ENCODE data around the gene TEPSIN. TPM values are rescaled to one million over a fixed set of nuclear protein-coding genes. Genes with fewer than 3 reads are reported as not detected.

Gene TEPSIN
- total RNA-seq, 1 experiment from 2014 or later = 38.8 TPM

DNA sequence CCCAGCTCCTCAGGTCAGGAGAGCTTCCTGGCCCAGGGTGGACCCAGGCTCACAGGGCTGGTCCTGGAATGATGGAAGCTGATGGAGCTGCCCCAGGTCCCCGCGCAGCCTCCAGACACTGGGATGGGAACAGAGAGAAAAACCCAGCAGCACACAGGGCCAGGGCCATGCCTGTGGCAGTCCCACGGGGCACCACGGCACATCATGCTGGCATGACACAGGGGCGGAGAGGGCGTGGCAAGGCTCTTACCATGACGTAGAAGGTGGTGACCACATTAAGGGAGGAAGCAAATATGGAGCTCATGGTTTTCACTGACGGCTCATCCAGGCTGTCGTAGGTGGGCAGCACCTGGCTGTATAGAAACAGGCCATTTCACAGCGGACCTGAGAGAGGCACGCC, 37.9 kb upstream of the TEPSIN start:
- Histone ChIP-seq H3K79me2 (ENCODE audit: insufficient read depth, low read length) (no peaks in the 10 kb centered on the region), H2BK20ac (ENCODE audit: low read depth, low read length, poor library complexity, severe bottlenecking) (no peak overlapping the region), H3K79me1 (ENCODE audit: insufficient read depth, low read depth, low read length, poor library complexity, severe bottlenecking) (no peaks in the 10 kb centered on the region), H2BK5ac (ENCODE audit: insufficient read length, low read length) (no peak overlapping the region), H4K5ac (ENCODE audit: insufficient read length, low read depth, low read length) (no peak overlapping the region), H3K4me1 (ENCODE audit: insufficient read depth, low read length) (no peaks in the 10 kb centered on the region), H3K9me3 (ENCODE audit: control insufficient read depth, low read depth, low read length) (no peaks in the 10 kb centered on the region), H3K56ac (ENCODE audit: insufficient read length, low read depth, low read length) (no peak overlapping the region), H3K14ac (ENCODE audit: insufficient read depth, low read length) (no peak overlapping the region), H3K18ac (ENCODE audit: insufficient read length, low read depth, low read length) (no peak overlapping the region), H3K27me3 (ENCODE audit: insufficient read depth, low read length) (no peaks in the 10 kb centered on the region), H3K27ac (ENCODE audit: insufficient read length, low read depth, low read length) (no peak overlapping the region), H3K4me2 (ENCODE audit: insufficient read depth, insufficient read length, low read length) (no peak overlapping the region), H3K23ac (ENCODE audit: insufficient read length, low read depth, low read length) (no peak overlapping the region), H3T11ph (ENCODE audit: low read length) (no peak overlapping the region), H2BK120ac (ENCODE audit: low read depth, low read length, poor library complexity, severe bottlenecking) (no peak overlapping the region), H2BK15ac (ENCODE audit: low read depth, low read length) (no peak overlapping the region), H3K23me2 (ENCODE audit: insufficient read length, low read depth, low read length, poor library complexity, severe bottlenecking) (peaks cover 2% of the 10 kb centered on the region), H3K4ac (ENCODE audit: low read depth, low read length) (no peak overlapping the region), H2AK5ac (ENCODE audit: insufficient read length, low read length) (no peak overlapping the region), H4K20me1 (ENCODE audit: control insufficient read depth, insufficient read depth, insufficient read length) (no peaks in the 10 kb centered on the region), H2AFZ (ENCODE audit: low read length) (no peak overlapping the region), H3K9ac (ENCODE audit: extremely low read depth, insufficient read length, low read length) (no peak overlapping the region), H4K8ac (replicated peaks; ENCODE audit: insufficient read length, low read depth, low read length) (no peak overlapping the region), H2BK12ac (ENCODE audit: insufficient read length, low read depth, low read length) (no peak overlapping the region), H4K91ac (ENCODE audit: insufficient read length, low read depth, low read length) (no peak overlapping the region)
- DNase-seq = no peak
- no peak for TF ChIP-seq CTCF (conservative IDR thresholded peaks at IDR 0.05)
- Mint-ChIP-seq H3K36me3 (ENCODE audit: insufficient read depth in 1 of 3, low read depth in 3 of 3) (peaks cover 16 to 50% (median 47%) of the 10 kb centered on the region in 3 experiments), H3K27ac (no peak overlapping the region), H3K27me3 (ENCODE audit: low read depth) (no peaks in the 10 kb centered on the region), H3K4me1 (no peaks in the 10 kb centered on the region), H3K9me3 (no peaks in the 10 kb centered on the region), H3K4me3 (no peak overlapping the region)
- WGBS (ENCODE audit: extremely low coverage, insufficient read length, low lambda C conversion rate) = no CpG with 5 or more reads among the region's 11 CpGs
